Measurements from ENCODE around the gene PLEKHN1.

The PLEKHN1 gene, protein sequence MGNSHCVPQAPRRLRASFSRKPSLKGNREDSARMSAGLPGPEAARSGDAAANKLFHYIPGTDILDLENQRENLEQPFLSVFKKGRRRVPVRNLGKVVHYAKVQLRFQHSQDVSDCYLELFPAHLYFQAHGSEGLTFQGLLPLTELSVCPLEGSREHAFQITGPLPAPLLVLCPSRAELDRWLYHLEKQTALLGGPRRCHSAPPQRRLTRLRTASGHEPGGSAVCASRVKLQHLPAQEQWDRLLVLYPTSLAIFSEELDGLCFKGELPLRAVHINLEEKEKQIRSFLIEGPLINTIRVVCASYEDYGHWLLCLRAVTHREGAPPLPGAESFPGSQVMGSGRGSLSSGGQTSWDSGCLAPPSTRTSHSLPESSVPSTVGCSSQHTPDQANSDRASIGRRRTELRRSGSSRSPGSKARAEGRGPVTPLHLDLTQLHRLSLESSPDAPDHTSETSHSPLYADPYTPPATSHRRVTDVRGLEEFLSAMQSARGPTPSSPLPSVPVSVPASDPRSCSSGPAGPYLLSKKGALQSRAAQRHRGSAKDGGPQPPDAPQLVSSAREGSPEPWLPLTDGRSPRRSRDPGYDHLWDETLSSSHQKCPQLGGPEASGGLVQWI

GRCh38 chr1:966135-966703 lies at the start of gene PLEKHN1:
TSS of gene PLEKHN1 (plus strand) at chr1:966482. CDS start at chr1:966532, 50 bp downstream.
- DNase-seq: peak; percentile 73

GRCh38 chr1:917076-917459 lies 49.2 kb upstream of the PLEKHN1 start:
- DNase-seq: no peak

- DNase-seq: no peak
These were observed 48.7 kb upstream of the PLEKHN1 start for GRCh38 chr1:917466-918091.

DNA sequence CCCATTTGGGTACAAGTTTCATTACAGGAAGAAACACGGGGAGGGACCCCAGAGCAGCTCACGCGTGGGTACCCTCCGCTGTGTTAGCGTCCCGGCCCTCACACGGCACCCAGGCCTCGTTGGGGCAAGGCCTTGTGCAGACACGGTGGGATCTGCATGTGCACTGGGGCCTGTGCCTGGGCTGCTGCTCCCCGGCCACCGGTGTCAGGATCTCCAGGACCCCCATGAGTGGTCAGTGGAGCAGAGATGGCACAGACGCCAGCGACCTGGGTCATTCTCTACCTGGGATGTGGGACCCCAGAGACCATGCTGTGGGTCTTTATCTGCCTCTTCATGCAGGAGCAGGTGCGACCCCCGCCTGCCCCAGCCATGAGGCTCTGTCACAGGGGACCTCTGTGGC lies 47.9 kb upstream of the PLEKHN1 start:
- DNase-seq: no peak

DNA sequence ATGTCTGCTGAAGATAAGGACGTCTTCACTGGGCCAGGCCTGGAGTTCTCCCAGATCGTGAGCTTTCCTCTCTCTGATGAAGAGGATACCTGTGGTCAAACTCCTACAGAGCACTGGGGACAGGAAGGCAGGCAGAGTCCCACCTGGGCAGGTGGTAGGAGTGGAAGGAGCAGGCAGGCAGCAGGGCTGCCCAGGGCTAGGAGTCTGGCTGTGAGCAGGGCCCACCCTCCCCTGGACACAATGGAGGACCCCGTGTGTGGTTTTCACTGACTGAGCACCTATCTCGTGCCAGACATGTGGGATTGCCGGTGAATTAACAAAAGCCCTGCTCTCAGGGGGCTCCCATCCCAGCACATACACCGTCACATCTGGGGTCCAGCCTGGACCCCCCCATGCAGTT lies 47.4 kb upstream of the PLEKHN1 start:
- DNase-seq: no peak

DNA sequence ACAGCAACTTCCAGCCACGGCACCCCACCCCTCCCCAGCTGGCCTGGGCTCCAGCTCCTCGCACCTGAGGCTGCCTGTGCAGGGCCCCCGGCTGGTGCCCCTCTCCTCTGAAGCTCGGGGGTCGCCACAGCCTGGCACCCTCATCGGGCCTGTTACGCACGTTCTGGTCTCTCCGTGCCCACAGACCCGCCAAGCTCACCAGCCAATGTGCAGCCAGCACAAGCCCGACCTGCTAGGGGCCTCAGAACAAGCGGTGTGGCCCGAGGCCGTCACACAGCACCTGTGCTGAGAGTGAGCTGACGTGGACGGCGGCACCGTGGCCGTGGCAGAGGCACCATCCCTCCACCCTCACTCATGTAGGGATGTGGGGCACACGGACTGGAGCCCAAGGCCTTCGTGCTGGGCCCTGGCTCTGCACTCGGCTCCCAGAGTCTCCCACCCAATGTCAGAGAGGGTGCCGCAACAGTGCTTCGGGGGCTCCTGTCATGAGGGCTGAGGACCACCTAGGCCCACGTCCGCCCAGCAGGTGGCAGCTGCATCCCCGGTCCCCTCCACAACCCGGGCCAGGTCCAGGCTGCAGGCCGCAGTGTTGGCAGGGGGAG lies 46.9 kb upstream of the PLEKHN1 start:
- DNase-seq: no peak

DNA sequence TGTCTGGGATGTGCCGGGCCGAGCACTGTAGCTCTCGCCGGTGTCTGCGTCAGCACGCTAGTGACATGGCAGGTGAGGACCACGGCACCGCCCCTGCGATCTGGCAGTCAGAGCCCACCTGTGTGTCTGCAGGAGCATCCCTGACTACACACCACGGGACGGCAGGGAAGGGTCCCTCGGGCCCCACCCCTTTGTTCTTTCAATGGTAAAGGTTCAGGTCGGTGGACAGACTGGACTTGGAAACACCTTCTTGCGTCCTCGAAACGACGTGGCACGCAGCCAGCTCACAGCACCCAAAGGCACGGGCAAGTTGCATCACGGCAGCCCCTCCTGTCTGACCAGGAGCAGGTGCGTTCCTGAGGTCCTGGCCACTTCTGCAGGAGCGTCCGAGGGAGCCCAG lies 46.3 kb upstream of the PLEKHN1 start:
- DNase-seq: no peak

- DNase-seq: no peak
These were observed 45.8 kb upstream of the PLEKHN1 start for GRCh38 chr1:920521-920920.

- peak; percentile 80 for DNase-seq
These were observed 45.1 kb upstream of the PLEKHN1 start for GRCh38 chr1:921011-921837.

DNA sequence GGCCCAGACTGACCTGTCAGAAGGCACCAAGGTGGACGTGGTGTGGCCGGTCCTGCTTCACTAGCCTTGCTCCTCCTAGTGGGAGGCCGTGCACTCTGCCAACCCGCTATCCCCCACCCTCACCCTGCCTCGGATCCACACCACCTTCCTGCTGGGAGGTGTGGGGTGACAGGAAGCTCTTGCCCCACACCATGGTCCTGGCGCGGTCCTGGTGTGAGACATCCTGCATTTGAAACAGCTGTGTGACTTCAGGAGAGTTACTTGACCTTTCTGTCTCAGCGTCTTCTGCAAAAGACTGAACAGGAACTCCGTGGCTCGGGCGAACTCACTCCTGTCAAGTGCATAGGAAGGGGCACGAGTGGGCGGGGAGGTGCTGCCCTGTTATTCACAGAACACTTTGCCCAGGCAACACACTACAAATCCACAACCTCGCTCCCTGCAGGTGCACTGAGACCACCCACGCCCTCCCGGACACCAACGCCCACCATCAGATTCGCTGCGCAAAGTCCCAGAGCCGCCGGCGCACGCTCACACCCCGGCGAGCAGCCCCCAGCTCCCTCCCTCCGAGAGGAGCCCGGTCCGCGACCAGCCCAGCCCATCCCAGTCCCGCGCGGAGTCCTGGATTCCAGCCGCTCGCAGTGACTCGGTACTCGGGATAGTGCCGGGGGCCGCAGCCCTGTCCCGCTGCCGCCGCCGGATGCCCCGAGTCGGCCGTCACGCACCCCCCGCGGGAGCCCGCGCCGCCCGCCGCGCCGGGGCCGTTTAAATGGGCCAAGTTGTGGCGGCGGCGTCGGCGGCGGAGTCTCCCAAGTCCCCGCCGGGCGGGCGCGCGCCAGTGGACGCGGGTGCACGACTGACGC lies 42.9 kb upstream of the PLEKHN1 start, which contains the start of gene SAMD11:
TSS of gene SAMD11 (plus strand) at position 793 of the 860 bp plus-strand sequence. CDS start 509 bp downstream, outside the sequence.
- peak; percentile 71 for DNase-seq

GRCh38 chr1:923991-924655 lies 42.2 kb upstream of the PLEKHN1 start:
- DNase-seq: no peak

GRCh38 chr1:924656-925560 lies 41.4 kb upstream of the PLEKHN1 start:
- peak; percentile 44 for DNase-seq

DNA sequence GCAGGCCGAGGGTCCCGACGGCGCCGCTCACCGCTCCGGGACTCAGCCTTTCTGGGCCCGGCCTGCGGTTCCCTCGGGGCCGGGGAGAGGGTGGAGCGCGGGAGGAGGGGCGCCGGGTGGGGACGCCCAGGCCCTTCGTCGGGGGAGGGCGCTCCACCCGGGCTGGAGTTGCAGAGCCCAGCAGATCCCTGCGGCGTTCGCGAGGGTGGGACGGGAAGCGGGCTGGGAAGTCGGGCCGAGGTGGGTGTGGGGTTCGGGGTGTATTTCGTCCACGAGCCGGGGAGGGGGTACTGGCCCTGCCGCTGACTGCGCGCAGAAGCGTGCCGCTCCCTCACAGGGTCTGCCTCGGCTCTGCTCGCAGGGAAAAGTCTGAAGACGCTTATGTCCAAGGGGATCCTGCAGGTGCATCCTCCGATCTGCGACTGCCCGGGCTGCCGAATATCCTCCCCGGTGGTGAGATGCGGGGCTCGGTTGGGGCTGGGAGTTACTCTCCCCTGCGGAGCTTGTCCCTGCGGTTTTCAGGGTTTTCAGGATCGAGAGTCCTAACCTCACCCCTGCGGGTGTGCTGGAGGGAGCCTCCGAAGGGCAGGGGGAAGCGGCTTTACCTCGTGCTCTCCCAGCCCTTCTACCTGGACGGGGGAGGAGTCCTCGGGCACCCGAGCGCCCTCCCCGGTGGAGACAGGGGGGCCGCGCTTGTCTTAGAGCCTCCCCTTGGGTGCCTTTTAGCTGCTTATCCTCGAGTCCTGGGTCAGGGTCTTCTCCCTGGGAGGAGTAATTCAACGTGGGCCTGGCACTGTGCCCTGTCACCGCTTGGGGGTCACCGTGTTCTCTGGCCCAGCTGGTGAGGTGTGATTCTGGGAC lies 40.5 kb upstream of the PLEKHN1 start:
- DNase-seq: peak; percentile 49

GRCh38 chr1:927234-927633 lies 39.0 kb upstream of the PLEKHN1 start:
- no peak for DNase-seq

- no peak for DNase-seq
These were observed 38.5 kb upstream of the PLEKHN1 start for GRCh38 chr1:927748-928147.

GRCh38 chr1:928825-929661 lies 37.2 kb upstream of the PLEKHN1 start:
- no peak for DNase-seq

All from NCI-H226 (cell line).